GM19035 (cell line): ENCODE data around the gene FILIP1L.

Experiments
- ATAC-seq: cut with Tn5 transposase; IDR thresholded peaks from one replicate; pipeline ENCODE4 v1.9.1; 2021; ENCODE audit not compliant: unreplicated experiment

Gene FILIP1L

GRCh38 chr3:99929745-99930139 is 184.6 kb downstream of the FILIP1L start:
- ATAC-seq = no peak

GRCh38 chr3:99928771-99929744 is 185.2 kb downstream of the FILIP1L start:
- ATAC-seq = no peak

GRCh38 chr3:99927671-99928457 is 186.4 kb downstream of the FILIP1L start:
- no peak for ATAC-seq

GRCh38 chr3:99925584-99926230 is 188.6 kb downstream of the FILIP1L start:
- no peak for ATAC-seq

GRCh38 chr3:99923873-99924272 is 190.4 kb downstream of the FILIP1L start:
- ATAC-seq = no peak

- ATAC-seq = no peak
Observed at GRCh38 chr3:99921986-99922385, 192.3 kb downstream of the FILIP1L start.

- no peak for ATAC-seq
Observed at GRCh38 chr3:99921377-99921695, 193.0 kb downstream of the FILIP1L start.

- ATAC-seq = no peak
Observed at GRCh38 chr3:99920481-99921376, 193.6 kb downstream of the FILIP1L start.

- ATAC-seq = no peak
Observed at GRCh38 chr3:99919694-99920093, 194.6 kb downstream of the FILIP1L start.

GRCh38 chr3:99918715-99919114 is 195.6 kb downstream of the FILIP1L start:
- ATAC-seq = no peak

GRCh38 chr3:99915906-99916432 is 198.3 kb downstream of the FILIP1L start:
- no peak for ATAC-seq

GRCh38 chr3:99911433-99911832 is 202.9 kb downstream of the FILIP1L start:
- no peak for ATAC-seq

- ATAC-seq = no peak
Observed at GRCh38 chr3:99910752-99911290, 203.5 kb downstream of the FILIP1L start.

GRCh38 chr3:99909714-99910495 is 204.4 kb downstream of the FILIP1L start:
- no peak for ATAC-seq

GRCh38 chr3:99907959-99908544 is 206.2 kb downstream of the FILIP1L start:
- ATAC-seq = no peak

GRCh38 chr3:99903869-99904268 is 210.4 kb downstream of the FILIP1L start:
- no peak for ATAC-seq

- no peak for ATAC-seq
Observed at GRCh38 chr3:99902091-99902490, 212.2 kb downstream of the FILIP1L start.

- no peak for ATAC-seq
Observed at GRCh38 chr3:99901200-99901926, 212.9 kb downstream of the FILIP1L start.
